Measurements from ENCODE around the gene KCNN4.
"Not testable (repeated sequence)": the region's sequence is repeated elsewhere in the genome, so short reads cannot be mapped to it uniquely, and the experiment has no call there.

KCNN4 gene

DNA sequence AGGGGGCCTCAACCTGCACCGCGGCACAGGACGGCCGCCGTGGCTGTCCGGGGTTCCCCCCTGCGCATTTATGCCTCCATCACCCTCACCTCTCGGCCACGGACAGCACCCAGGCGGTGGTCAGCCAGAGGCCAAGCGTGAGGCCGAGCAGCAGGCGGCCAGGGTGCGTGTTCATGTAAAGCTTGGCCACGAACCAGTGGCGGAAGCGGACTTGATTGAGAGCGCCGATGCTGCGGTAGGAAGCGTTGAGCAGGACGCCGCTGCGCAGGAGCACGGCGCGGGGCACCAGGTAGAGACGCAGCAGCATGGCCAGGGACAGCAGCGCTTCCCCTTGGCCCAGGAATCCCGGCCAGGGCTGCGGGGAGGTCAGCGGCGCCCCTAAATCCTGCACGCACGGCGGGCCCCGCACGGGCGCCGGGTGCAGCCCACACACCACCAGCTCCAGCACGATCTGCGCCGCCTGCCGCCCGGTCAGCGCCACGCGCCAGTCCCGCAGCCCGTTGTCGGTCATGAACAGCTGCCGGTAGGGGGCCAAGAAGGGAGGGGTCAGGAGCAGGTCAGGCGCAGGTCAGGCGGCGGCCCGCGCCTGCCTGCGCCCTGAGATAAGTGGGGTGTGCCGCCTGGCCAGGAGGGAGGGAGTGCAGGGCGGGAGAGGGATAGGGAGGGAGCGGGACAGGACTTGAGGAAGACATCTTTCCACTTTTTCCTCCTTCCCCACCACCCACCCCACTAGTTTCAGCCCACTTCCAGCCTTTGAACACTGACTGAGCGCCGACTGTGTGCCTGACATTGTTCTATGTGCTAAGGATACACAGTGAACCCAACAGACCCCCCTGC lies 6.5 kb downstream of the KCNN4 start:
- peak; percentile 64 for DNase-seq

DNA sequence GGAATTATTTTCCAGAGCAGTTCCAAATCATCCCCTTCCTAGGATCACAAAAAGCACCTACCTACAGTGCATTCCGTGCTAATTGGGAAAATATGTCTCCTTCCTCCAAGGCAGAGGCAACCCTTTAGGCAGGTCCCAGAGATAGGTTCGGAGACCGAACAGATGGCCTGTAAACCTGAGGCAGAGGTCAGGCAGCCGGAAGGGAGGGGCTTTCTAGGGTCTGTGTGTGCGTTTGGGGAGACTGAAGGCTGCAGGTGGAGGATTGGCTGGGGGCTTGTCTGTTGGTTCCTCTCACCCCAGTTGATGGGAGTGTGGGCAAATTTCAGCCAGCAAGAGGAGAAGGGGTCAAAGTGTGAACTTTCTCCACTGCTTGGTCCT lies 7.1 kb downstream of the KCNN4 start:
- DNase-seq, result peak; percentile 70

DNA sequence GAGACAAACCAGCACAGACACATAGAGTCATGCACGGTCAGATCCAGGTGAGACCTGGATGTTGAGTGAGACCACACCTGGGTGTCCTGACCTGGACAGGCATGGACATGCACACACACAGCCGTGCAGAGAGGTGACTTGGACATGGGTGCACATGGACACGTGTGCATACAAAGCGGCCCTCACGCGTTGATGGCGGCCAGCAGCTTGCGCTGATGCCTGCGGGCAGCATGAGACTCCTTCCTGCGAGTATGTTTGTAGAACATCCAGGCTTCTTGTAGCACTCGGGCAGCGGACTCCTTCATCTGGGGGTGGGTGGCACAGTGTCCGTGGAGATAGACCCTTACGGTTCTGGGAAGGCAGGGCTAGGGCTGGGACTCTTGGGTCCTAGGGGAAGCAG lies 11.5 kb downstream of the KCNN4 start:
- no peak for DNase-seq

DNA sequence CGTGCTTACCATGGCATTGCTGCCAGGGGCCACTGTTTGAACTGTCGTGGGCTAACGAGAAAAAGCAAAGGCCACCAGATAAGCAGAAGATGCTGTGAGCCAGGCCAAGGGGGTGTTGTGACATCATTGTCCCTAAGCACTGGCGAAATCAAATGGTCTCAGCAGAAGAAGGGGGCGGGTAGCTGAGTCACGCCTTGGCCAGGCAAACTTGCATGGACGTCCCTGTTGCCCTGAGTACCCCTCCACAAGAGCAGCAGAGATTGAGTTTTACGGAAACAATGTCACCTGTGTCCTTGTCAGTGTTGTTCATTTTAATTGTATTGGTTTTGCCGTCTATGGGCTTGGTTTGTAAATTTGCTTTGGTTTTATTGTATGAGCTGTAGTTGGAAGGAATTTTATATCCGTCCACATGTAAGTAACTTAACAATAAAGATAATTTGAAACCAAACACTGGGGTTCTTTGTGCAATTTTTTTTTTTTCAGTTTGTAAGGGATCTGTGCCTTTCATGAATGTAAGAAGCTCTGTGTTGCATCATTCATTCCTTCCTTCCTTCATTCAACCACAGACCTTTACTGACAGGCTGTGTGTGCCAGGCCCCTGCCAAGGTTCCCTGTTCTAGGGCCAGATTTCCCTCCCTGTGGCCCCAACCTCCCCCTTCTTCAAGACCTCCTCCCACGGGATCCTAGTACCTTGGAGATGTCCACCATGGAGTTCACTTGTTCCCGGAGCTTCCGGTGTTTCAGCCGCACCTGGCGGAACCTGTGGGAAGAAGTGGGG lies 12.3 kb downstream of the KCNN4 start:
- no peak for DNase-seq

DNA sequence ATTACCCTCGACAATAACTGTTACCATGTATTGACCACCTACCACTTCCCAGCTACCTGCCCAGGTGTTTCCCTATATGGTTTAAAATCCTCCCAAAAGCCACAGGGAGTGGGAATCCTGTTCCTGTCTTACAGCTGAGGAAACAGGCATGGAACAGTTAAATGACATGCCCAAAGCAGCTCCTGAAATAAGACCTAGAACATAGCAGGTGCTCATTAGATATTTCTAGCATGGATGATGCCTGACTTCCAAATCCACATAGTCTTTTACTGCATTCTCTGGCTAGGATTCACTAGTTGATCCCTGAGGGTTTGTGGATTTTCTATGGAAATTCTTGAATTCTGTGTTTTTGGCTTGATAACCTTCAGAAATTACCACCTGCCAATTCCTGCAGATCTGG lies 13.0 kb downstream of the KCNN4 start:
- no peak for DNase-seq

DNA sequence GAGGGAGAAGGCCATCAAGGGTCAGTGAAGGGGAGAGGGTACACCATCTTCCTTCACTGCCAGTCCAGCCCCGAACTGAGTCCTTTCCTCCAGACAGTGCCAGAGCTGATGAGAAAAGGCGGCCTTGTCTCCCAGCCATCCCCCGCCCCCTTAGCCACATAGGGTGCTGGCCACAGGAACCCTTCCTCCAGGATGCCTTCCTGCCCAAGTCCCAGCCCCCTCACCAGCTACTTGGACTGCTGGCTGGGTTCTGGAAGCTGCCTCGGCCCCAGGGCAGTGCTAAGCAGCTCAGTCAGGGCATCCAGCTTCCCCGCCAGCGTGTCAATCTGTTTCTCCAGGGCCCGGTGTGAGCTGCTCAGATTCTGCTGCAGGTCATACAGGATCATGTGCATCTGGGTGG lies 13.5 kb downstream of the KCNN4 start:
- DNase-seq, result no peak

DNA sequence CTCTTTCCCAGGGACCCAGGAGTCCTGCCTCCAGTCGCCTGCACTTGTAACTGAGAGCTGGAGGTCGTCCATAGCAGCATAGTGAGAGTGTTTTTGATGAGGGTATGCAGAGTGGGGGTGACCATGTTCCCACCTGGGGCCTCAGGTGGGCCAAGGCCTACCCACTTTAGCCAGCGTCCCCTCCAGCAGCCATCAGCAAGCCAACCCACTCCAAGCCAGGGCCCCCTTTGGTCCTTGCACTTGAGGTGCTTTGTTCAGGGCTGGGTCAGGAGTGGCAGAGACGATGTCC lies 14.1 kb downstream of the KCNN4 start:
- no peak for DNase-seq

DNA sequence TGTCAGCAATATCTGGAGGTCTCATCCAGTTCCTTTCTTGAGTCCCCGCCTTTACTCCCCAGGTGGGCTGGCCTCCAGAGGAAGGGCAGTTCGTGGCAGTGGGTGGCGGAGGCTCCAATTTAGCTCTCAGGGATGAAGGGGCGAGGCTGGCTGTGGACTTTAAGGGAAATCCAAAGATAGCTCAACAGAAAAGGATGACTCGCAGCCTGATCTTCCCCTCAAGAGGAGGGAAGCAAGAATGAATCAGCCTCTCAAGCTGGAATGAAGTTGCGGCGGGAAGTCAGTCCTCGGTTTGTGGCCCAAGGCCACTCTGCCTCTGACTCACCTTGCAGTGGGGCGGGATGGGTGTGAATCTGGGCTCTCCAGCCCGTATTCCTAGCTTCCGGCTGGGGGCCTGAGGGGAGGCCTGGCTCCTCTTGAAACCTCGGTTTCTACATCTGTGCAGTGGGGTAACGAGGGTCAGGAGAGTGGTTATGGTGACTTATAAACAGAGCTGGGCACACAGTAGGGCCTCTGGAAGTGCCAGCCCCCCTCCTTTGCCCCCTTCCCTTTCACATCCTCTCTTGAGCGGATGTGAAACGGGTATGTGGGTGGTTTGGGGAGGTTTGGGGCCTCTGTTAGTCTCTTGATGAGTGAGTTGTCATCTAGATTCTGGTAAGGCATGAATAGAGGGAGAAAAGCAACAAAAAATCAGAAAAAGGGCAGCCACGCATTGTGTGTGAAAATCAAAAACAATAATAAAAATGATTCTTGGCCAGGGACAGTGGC lies 15.5 kb downstream of the KCNN4 start:
- no peak for DNase-seq

DNA sequence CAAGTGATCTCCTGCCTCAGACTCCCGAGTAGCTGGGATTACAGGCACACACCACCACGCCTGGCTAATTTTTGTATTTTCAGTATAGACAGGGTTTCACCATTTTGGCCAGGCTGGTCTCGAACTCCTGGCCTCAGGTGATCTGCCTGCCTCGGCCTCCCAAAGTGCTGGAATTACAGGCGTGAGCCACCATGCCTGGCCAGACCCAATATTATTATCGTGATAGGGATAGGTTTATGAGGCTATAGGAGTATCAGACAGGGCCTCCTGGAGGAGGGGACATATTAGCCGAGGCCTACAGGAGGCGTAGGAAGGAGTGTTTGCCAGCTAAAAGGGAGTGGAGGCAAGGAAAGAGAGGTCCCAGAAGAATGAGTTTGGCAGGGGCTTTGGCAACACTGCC lies 16.1 kb downstream of the KCNN4 start:
- not testable (repeated sequence) for DNase-seq

DNA sequence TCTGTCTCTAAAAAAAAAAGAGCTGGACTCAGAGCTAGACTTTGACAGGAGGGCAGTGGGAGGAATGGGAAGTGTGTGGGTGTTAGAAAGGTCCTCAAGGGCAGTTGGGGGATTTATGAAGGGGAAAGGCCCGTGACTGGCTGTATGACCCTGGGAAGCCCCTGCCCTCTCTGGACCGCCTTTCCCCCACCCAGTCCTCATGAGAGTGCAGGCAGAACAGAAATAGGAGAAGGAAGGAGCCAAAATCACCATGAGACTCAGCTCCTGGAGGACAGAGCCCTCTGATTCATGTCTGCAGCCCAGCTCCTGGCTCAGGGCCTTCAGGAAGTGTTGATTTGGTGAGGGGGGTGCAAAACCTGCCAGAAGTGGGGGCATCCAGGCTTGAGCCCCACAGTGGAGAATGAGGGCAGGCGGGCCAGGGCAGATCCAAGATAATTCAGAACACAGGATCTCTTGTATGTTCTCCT lies 17.3 kb downstream of the KCNN4 start:
- no peak for DNase-seq

DNA sequence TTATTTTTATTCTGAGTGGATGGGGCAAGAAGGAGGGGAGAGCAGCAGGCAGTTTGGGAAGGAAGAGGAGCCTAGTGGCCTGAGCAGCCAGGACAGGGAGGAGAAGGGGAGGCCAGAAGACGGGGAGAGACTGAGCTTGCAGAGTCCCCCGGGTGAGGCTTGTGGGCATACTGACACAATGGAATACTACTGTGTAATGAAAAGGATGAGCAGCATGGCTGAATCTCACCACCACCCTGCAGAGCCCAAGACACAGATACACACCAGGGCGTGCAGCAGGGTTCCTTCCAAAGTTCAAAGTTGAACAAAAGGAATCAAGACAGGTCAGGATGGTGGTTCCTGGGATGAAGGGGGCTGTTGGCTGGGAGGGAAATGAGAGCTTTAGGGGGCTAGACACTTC lies 18.0 kb downstream of the KCNN4 start:
- no peak for DNase-seq

DNA sequence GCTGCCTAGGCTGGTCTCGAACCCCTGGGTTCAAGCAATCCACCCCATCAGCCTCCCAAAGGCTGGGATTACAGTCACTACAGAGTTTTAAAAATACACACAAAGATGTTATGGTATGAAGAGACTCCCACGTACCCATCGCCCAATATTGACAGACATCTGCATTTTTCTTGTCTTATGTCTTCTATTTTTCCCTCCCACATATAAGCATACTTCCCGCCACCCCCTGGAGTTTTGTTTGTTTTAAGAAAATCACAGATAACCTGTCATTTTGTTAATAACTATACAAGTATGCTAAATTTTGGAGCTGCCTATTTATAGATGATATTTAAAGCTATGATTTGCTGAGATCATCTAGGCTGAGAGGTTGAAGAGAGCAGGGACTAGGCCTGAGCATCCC lies 19.8 kb downstream of the KCNN4 start:
- DNase-seq, result no peak

DNA sequence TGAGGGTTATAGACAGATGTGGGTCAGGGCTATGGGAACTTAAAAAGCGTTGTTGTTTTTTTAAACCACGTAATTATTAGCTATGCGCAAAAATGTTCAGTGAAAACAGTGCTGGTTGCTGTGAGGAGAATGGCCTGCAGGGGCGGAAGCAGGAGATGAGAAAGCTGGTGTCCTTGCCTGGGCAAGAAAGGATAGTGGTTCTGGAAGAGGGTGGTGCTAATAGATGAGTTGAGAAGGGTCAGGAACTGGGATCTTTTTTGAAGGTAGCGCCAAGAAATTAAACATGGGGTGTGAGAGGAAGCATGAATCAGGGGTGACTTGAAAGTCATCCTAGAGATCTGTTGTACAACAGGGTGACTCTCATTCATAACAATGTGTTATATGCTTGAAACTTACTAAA lies 21.3 kb downstream of the KCNN4 start:
- no peak for DNase-seq

DNA sequence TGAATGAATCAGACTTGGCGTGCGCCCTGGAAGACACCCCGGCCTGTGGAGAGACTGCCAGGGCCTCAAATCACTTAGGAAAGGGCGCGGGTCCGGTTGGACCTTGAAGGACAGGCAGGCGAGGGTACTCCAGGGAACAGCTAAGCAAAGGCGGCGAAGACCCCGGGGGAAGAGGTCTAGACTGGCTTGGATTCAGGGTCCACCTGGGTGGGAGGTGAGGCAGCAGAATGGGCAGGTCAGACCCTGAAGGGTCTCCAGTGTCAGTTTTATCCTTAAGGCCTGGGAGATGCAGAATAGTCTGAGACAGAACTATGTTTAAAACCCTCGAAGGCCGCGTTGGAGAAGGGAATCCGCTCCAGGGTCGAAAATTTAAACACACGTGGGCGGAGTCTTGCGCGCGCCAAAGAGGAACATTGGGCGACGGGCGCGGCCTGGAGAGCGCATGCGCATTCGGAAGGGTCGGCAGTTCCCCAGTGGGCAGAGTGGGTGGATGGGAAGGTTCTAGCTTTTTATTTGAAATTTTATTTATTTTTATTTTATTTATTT lies 25.4 kb downstream of the KCNN4 start:
- DNase-seq, result peak; percentile 84

DNA sequence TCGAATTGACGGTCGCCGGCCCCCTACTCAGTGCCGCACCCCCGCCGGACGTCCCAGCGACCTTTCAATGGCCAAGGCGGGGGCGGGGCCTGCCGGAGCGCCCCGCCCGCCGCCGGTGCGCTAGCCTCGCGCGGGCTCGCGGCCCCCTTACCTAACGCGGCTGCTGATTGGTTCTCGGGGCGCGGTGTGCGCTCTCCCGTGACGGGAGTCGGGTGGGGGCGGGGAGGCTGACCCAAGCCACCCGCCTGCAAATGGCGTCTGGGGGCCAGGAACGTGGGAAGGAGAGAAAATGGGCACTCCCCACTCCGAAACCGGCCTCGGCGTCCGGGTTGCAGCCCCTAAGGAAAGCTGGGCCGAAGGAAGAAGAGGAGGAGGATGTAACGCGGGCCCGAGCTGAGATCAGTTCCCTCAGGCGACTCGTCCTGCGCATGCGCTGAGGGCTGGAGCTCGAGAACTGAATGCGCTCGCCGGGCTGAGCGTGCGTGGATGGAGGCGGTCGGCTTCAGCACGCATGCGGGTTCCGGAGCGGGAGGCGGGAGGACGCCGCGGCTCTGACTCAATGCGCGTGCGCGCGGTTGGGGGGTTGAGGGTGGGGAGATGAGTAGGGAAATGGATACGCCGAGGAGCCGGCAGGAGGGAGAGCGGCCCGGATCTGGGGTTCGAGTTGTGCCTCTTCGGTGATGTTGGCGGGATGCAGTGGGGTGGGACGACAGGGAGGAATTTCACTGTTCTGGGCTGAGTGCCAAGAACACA lies 26.1 kb downstream of the KCNN4 start, which contains the start of gene SMG9:
Gene SMG9 (minus strand): TSS at position 460 of the 753 bp plus-strand sequence. CDS start 4,221 bp downstream, outside the sequence.
- peak; percentile 95 for DNase-seq

DNA sequence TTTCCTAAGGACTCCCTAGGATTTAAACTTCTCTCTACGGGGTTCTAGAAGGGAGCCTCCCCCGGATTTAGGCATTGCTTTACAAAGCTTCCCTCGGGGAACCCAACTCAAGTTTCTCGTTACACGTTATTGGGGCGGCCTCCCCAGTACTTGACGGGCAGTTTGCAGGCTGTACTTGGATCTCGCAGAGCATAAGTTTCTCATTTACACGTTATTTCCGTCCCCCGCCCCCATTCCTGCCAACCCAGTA lies 26.6 kb downstream of the KCNN4 start:
- no peak for DNase-seq

DNA sequence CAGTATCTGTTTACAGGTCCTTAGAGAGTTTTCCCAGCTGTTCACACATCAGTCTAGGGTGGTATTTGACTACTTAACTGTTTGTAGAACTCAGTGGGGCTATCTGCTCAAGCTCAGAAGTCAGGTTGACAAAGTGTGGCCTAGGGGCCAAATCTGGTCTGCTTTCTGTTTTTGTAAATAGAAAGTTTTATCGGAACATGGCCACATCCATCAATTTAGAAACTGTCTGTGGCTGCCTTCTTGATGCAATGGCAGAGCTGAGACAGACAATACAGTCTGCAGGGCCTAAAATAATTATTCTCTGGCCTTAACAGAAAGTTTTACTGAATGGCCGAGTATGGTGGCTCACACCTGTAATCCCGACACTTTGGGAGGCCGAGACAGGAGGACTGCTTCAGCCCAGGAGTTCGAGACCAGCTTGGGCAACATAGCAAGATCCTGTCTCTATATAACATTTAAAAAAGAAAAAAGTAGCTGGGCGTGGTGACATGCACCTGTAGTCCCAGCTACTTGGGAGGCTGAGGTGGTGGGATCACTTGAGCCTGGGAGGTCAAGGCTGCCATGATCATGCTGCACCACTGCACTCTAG lies 28.4 kb downstream of the KCNN4 start:
- DNase-seq, result no peak

DNA sequence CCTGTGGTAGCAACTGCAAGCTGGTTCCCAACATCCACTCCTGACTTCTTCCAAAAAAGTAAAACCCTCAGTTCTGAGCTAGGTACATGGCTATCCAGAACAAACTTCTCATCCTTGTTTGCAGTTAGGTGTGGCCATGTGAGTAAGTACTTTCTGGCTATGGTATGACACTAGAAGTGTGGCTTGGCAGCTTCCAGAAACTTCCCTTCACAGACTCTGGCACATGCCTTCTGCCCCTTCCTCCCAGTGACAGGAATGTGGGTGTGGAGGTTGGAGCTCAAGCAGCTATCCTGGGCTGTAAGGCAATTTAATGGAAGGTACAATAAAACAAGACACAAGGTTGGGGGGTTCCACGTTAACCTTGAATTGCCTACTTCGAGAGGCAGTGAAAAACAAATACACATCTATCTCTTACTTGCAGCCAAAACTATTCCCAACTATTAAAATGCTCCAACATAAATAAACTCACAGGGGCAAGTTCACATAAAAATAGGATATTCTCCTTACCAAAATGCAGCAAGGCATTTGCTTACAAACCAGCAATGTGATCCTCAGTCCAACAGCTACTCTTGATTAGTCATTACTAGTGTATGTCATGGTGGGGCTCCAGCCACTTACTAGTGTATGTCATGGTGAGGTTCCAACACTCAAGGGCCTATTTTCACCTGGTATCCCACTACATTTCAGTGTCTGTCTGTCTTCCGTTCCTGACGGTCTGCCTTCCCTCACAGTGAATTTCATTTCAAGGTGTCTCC lies 29.1 kb downstream of the KCNN4 start:
- DNase-seq, result no peak

DNA sequence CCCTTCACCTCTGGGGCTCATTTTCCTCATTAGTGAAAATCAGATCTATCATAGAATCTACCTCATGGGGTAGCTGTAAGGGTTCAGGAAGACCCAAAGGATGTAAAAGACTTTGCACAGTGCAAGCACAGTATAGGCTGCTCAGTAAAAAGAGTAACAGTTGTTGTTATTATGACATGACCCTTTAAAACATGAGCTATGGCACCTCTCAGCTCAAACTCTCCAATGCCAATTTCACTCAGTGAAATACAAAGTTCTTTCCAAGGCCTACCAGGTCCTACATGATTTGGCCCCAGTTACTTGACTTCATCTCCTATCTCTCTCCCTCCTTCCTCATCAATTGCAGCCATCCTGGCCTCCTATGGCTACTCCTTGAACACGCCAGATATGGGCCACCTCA lies 30.9 kb downstream of the KCNN4 start:
- no peak for DNase-seq

DNA sequence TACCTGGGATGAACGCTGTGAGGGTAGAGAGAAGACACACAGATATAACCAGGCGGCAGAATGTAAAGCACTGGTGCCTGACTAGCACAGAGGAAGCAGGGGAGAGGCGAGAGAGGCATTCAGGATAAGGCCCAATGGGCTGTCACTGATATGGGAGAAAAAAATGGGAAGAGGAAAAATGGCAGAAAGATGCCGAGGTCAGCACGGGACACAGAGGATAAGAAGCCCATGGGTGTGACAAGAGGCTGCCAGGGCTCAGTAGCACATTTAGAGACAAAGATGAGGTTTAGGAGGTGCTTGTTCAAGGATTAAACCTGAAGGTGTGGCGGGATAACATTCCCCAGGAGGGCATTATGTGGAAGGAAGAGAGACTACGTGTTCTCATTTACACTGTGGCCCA lies 31.6 kb downstream of the KCNN4 start:
- DNase-seq, result no peak

DNA sequence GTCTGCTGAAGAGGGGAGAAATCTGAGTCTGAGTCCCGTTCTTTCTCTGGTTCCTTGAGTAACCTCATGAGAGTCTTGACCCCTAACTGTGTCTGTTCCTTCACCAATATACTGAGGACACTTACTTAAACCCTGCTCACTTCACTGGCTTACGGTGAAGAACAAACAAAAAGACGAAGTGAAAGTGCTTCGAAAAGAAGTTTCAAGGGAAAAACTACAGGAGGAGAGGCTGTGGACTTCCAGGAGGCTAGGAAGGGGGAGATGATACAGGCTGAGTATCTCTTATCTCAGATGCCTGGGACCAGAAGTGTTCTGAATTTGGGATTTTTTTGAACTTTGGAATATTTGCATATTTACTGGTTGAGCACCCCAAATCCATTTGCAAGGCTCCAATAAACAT lies 32.1 kb downstream of the KCNN4 start:
- no peak for DNase-seq

DNA sequence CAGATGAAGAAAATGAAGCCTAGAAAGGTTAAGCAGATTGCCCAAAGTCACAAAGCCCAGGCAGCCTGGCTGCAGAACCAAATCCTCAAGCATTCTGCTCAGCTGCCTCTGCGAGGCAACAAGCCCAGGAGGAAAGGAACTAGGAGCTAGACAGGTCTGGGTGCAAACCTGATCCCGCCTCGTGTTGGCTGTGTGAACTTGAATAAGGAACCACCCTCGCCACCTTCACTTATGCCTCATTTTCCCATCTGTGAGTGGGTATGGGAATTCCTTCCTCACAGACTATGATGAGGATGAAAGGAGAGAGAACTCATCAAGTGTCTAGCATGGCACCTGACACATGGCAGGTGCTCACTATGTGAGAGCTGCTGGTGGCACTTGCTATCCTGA lies 32.6 kb downstream of the KCNN4 start:
- DNase-seq, result no peak
